ENCODE data around the gene NRF1.

The NRF1 gene

GRCh38 chr7:129688503-129689222 lies 77.1 kb downstream of the NRF1 start:
- TF ChIP-seq TAF1 (IDR thresholded peaks at IDR 0.05; ENCODE audit: borderline replicate concordance, insufficient read depth, low read length) (no peak), FOXP2 (optimal IDR thresholded peaks at IDR 0.05; ENCODE audit: borderline replicate concordance, extremely low read depth, extremely low read length, insufficient read depth) (no peak), REST (IDR thresholded peaks at IDR 0.05; ENCODE audit: insufficient read depth in 1 of 2, low read depth in 2 of 2, low read length in 2 of 2) (no peak), SIN3A (IDR thresholded peaks at IDR 0.05; ENCODE audit: borderline replicate concordance, insufficient read depth, low read length) (no peak), POLR2AphosphoS5 (IDR thresholded peaks at IDR 0.05; ENCODE audit: low read depth, low read length) (no peak)

GRCh38 chr7:129689995-129690581 lies 78.6 kb downstream of the NRF1 start:
- TF ChIP-seq SIN3A (IDR thresholded peaks at IDR 0.05; ENCODE audit: borderline replicate concordance, insufficient read depth, low read length) = no peak
- no peak for TF ChIP-seq FOXP2 (optimal IDR thresholded peaks at IDR 0.05; ENCODE audit: borderline replicate concordance, extremely low read depth, extremely low read length, insufficient read depth)
- TF ChIP-seq POLR2AphosphoS5 (IDR thresholded peaks at IDR 0.05; ENCODE audit: low read depth, low read length) = no peak
- no peak for TF ChIP-seq REST (IDR thresholded peaks at IDR 0.05; ENCODE audit: insufficient read depth in 1 of 2, low read depth in 2 of 2, low read length in 2 of 2)
- TF ChIP-seq TAF1 (IDR thresholded peaks at IDR 0.05; ENCODE audit: borderline replicate concordance, insufficient read depth, low read length) = no peak

- TF ChIP-seq FOXP2 (optimal IDR thresholded peaks at IDR 0.05; ENCODE audit: borderline replicate concordance, extremely low read depth, extremely low read length, insufficient read depth) (no peak), TAF1 (IDR thresholded peaks at IDR 0.05; ENCODE audit: borderline replicate concordance, insufficient read depth, low read length) (no peak), SIN3A (IDR thresholded peaks at IDR 0.05; ENCODE audit: borderline replicate concordance, insufficient read depth, low read length) (no peak), REST (IDR thresholded peaks at IDR 0.05; ENCODE audit: insufficient read depth in 1 of 2, low read depth in 2 of 2, low read length in 2 of 2) (no peak), POLR2AphosphoS5 (IDR thresholded peaks at IDR 0.05; ENCODE audit: low read depth, low read length) (no peak)
Measured at GRCh38 chr7:129690701-129691100, 79.2 kb downstream of the NRF1 start.

- no peak for TF ChIP-seq FOXP2 (optimal IDR thresholded peaks at IDR 0.05; ENCODE audit: borderline replicate concordance, extremely low read depth, extremely low read length, insufficient read depth)
- no peak for TF ChIP-seq POLR2AphosphoS5 (IDR thresholded peaks at IDR 0.05; ENCODE audit: low read depth, low read length)
- no peak for TF ChIP-seq SIN3A (IDR thresholded peaks at IDR 0.05; ENCODE audit: borderline replicate concordance, insufficient read depth, low read length)
- TF ChIP-seq REST (IDR thresholded peaks at IDR 0.05; ENCODE audit: insufficient read depth in 1 of 2, low read depth in 2 of 2, low read length in 2 of 2) = no peak
- no peak for TF ChIP-seq TAF1 (IDR thresholded peaks at IDR 0.05; ENCODE audit: borderline replicate concordance, insufficient read depth, low read length)
Measured at GRCh38 chr7:129698516-129699418, 87.2 kb downstream of the NRF1 start.
